CD4-positive, alpha-beta T cell (primary cell): Measurements from ENCODE around the gene ORC3. TPM values are rescaled to one million over a fixed set of nuclear protein-coding genes. Genes with fewer than 3 reads are reported as not detected.

Source experiments
- ATAC-seq: fragments of 200-7000 bp; cut with Tn5 transposase; one replicate; pipeline ENCODE4 v1.10.0; 2022; ENCODE audit warnings: mild to moderate bottlenecking; ENCODE audit not compliant: poor library complexity
- CTCF ChIA-PET: fragments of 350-600 bp; sonication (Branson Sonifier 250); formaldehyde crosslinking; loops from one replicate; lab custom pipeline; 2021; ENCODE audit warnings: antibody characterized with exemption, inconsistent platforms; lab: Charles Lee
- POLR2A ChIA-PET: fragments of 350-600 bp; sonication (Branson Sonifier 250); formaldehyde crosslinking; loops from one replicate; lab custom pipeline; 2021; ENCODE audit warnings: antibody characterized with exemption, inconsistent platforms; lab: Charles Lee
- DNase-seq, 14 experiments: peaks; one replicate each; pipeline ENCODE4 v3.0.0-alpha.2; 2013 to 2020; ENCODE audit warnings: mixed read lengths in 2 of 14
- H3K27ac ChIP-seq, 2 donors: one replicate each; pipeline versions ENCODE4 v1.5.1 to v1.7.0; 2013; ENCODE audit warnings: low read length in 2 of 2, low read depth in 1 of 2, mild to moderate bottlenecking in 1 of 2
- H3K27me3 ChIP-seq, 2 experiments: 1 replicate in 1 of 2; 2 replicates in 1 of 2; pipeline versions ENCODE4 v1.6.1 to v1.7.0; 2013; ENCODE audit warnings: low read length in 2 of 2, control low read depth in 1 of 2, mild to moderate bottlenecking in 1 of 2, moderate library complexity in 1 of 2; ENCODE audit not compliant: insufficient read depth in 2 of 2, control insufficient read depth in 1 of 2
- H3K36me3 ChIP-seq: one replicate; pipeline ENCODE4 v1.6.1; 2013; ENCODE audit warnings: low read length, control low read depth; ENCODE audit not compliant: insufficient read depth
- H3K4me1 ChIP-seq: one replicate; pipeline ENCODE4 v1.6.1; 2013; ENCODE audit warnings: low read length, control low read depth; ENCODE audit not compliant: insufficient read depth
- H3K4me3 ChIP-seq: one replicate; pipeline ENCODE4 v1.5.1; 2013; ENCODE audit warnings: mild to moderate bottlenecking, low read length, moderate library complexity
- H3K9me3 ChIP-seq, 2 experiments: 1 replicate in 1 of 2; 2 replicates in 1 of 2; pipeline versions ENCODE4 v1.6.1 to v1.7.0; 2013; ENCODE audit warnings: low read length in 2 of 2, mild to moderate bottlenecking in 2 of 2, control low read depth in 1 of 2, moderate library complexity in 1 of 2; ENCODE audit not compliant: control insufficient read depth in 1 of 2, insufficient read depth in 1 of 2
- H3K27ac Mint-ChIP-seq: one replicate; pipeline ENCODE4 v1.8.0; 2020; ENCODE audit warnings: mixed read lengths
- H3K27me3 Mint-ChIP-seq: one replicate; pipeline ENCODE4 v1.8.0; 2021; ENCODE audit warnings: mixed read lengths
- H3K36me3 Mint-ChIP-seq: one replicate; pipeline ENCODE4 v1.8.0; 2021; ENCODE audit warnings: low read depth, mixed read lengths
- H3K4me1 Mint-ChIP-seq: one replicate; pipeline ENCODE4 v1.8.0; 2021; ENCODE audit warnings: low read depth, mixed read lengths
- H3K4me3 Mint-ChIP-seq: one replicate; pipeline ENCODE4 v1.8.0; 2020; ENCODE audit warnings: mild to moderate bottlenecking, mixed read lengths
- H3K9me3 Mint-ChIP-seq: one replicate; pipeline ENCODE4 v1.8.0; 2020; ENCODE audit warnings: mixed read lengths
- CTCF ChIP-seq: fragments of 200-600 bp; IDR thresholded peaks from one replicate; pipeline ENCODE4 v1.8.0; 2022; ENCODE audit warnings: antibody characterized with exemption, mild to moderate bottlenecking
- intact Hi-C, 2 experiments: fragments of 100-400 bp; cut with DNase I in 1 of 2; cut with micrococcal nuclease in 1 of 2; formaldehyde crosslinking; loops; one replicate each; pipeline versions ENCODE4 v1.15.1 to v1.9.0; 2023 to 2025; cut with DNase I, micrococcal nuclease
- total RNA-seq, 174 experiments: library from RNA in 2 of 174; stranded (reverse) in 2 of 174; gene quantifications; one replicate each; pipeline ENCODE4 v1.2.3 and lab custom pipeline; 2021 to 2026

Gene ORC3
- total RNA-seq, 2 experiments from 2014 or later: 12.1 to 12.9 TPM

- Mint-ChIP-seq H3K9me3 (no peaks in the 10 kb centered on the region), H3K36me3 (peaks cover 44% of the 10 kb centered on the region), H3K4me1 (peaks cover 57% of the 10 kb centered on the region), H3K4me3 (peak overlapping the region; percentile 36), H3K27me3 (no peaks in the 10 kb centered on the region), H3K27ac (peak overlapping the region; percentile 12)
- CTCF ChIA-PET: interaction anchor here (0.7 kb wide), 1 partner anchor 75 kb away, joined by 3 read pairs; no protein-coding TSS in a partner anchor
- Histone ChIP-seq H3K4me1 (peaks cover 17% of the 10 kb centered on the region), H3K4me3 (no peak overlapping the region), H3K9me3 (no peaks in the 10 kb centered on the region), H3K27ac (no peak overlapping the region), H3K27me3 (no peaks in the 10 kb centered on the region), H3K36me3 (peaks cover 13% of the 10 kb centered on the region)
- TF ChIP-seq CTCF: no peak
- no peak for DNase-seq
- intact Hi-C loops: no loop called here
- ATAC-seq: peak; percentile 10
- POLR2A ChIA-PET: interaction anchor here (0.7 kb wide), 1 partner anchor 14 kb away, joined by 4 read pairs; the partner anchor contains the start of genes ORC3 and RARS2
These were observed 14.5 kb upstream of the ORC3 start for GRCh38 chr6:87575423-87575822.

GRCh38 chr6:87583822-87584221 is 6.1 kb upstream of the ORC3 start:
- H3K27ac ChIP-seq: no peak overlapping the region
- Mint-ChIP-seq H3K27ac (peak overlapping the region; percentile 15), H3K9me3 (no peaks in the 10 kb centered on the region), H3K4me3 (no peak overlapping the region), H3K4me1 (peaks cover 65% of the 10 kb centered on the region), H3K36me3 (peaks cover 77% of the 10 kb centered on the region), H3K27me3 (no peaks in the 10 kb centered on the region)
- intact Hi-C loops: no loop called here
- no peak overlapping the region for H3K4me3 ChIP-seq
- no peak for ATAC-seq
- DNase-seq: no peak
- no peaks in the 10 kb centered on the region for H3K27me3 ChIP-seq
- ChIA-PET CTCF (interaction anchor here (0.7 kb wide), 1 partner anchor 22 kb away, joined by 3 read pairs; no protein-coding TSS in a partner anchor), POLR2A (interaction anchor here (1.2 kb wide), 1 partner anchor 10 kb away, joined by 3 read pairs; no protein-coding TSS in a partner anchor)
- TF ChIP-seq CTCF: no peak
- H3K9me3 ChIP-seq: no peaks in the 10 kb centered on the region
- peaks cover 46% of the 10 kb centered on the region for H3K36me3 ChIP-seq
- H3K4me1 ChIP-seq: peaks cover 15% of the 10 kb centered on the region

- peaks cover 70% of the 10 kb centered on the region for H3K36me3 Mint-ChIP-seq
- no peak overlapping the region for H3K4me3 ChIP-seq
- ATAC-seq (no peak), DNase-seq (no peak)
- intact Hi-C loops: loop anchor here in 1 of 2 experiments (5.0 kb wide), 2 partner anchors 179 to 434 kb away; partner anchors contain the start of gene CFAP206
- no peaks in the 10 kb centered on the region for H3K27me3 Mint-ChIP-seq
- no peak for TF ChIP-seq CTCF
- H3K27ac ChIP-seq: no peak overlapping the region
- peaks cover 27% of the 10 kb centered on the region for H3K36me3 ChIP-seq
- H3K9me3 ChIP-seq: no peaks in the 10 kb centered on the region
- H3K27ac Mint-ChIP-seq: no peak overlapping the region
- H3K4me1 Mint-ChIP-seq: peaks cover 86% of the 10 kb centered on the region
- no peaks in the 10 kb centered on the region for H3K9me3 Mint-ChIP-seq
- ChIA-PET CTCF (interaction anchor here (1.6 kb wide), 1 partner anchor 76 kb away, joined by 3 read pairs; no protein-coding TSS in a partner anchor), POLR2A (no interaction called here)
- H3K4me3 Mint-ChIP-seq: peak overlapping the region; percentile 18
- H3K27me3 ChIP-seq: no peaks in the 10 kb centered on the region
- peaks cover 32% of the 10 kb centered on the region for H3K4me1 ChIP-seq
These were observed 3.4 kb upstream of the ORC3 start for GRCh38 chr6:87586371-87587077.
